Measurements from ENCODE around the gene OR2V2.
"Not testable (repeated sequence)": the region's sequence is repeated elsewhere in the genome, so short reads cannot be mapped to it uniquely, and the experiment has no call there.

The OR2V2 gene

DNA sequence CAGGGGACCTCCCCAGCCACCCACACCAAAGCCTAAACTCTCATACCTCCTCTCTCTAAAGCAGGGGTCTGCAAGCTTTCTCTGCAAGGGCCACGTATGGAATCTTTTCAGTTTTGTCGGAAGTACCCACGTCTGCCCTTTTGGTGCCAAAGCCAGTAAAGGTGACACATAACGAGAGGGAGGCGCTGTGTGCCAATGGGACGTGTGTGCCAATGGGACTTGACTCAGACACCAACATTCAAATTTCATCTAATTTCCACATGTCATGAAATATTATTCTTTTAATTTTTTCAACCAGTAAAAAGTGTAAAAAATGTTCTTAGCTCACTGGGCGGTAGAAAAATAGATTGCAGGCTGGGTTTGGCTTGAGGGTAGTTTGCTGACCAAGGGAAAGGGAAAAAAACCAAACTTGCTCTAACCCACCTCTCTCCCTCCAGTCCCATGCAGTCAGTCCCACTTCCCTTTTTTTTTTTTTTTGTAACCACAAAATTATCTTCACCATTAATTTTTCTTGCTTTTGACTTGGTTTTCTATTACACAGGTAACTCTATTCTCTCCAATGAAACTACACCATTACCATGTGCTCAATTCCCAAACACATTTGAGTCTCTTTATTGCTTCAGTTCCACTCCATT is 41.9 kb upstream of the OR2V2 start:
- TF ChIP-seq, protein P1, sequence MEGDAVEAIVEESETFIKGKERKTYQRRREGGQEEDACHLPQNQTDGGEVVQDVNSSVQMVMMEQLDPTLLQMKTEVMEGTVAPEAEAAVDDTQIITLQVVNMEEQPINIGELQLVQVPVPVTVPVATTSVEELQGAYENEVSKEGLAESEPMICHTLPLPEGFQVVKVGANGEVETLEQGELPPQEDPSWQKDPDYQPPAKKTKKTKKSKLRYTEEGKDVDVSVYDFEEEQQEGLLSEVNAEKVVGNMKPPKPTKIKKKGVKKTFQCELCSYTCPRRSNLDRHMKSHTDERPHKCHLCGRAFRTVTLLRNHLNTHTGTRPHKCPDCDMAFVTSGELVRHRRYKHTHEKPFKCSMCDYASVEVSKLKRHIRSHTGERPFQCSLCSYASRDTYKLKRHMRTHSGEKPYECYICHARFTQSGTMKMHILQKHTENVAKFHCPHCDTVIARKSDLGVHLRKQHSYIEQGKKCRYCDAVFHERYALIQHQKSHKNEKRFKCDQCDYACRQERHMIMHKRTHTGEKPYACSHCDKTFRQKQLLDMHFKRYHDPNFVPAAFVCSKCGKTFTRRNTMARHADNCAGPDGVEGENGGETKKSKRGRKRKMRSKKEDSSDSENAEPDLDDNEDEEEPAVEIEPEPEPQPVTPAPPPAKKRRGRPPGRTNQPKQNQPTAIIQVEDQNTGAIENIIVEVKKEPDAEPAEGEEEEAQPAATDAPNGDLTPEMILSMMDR (IDR thresholded peaks at IDR 0.05; ENCODE audit: low read depth, low read length) = no peak
- no peak overlapping the region for H3K4me3 ChIP-seq (ENCODE audit: low read depth, low read length)
- no peak for DNase-seq (ENCODE audit: low read depth, low spot score)
- in situ Hi-C loops (cut with HindIII; ENCODE audit: low sequenced_read_pairs) = no loop called here

DNA sequence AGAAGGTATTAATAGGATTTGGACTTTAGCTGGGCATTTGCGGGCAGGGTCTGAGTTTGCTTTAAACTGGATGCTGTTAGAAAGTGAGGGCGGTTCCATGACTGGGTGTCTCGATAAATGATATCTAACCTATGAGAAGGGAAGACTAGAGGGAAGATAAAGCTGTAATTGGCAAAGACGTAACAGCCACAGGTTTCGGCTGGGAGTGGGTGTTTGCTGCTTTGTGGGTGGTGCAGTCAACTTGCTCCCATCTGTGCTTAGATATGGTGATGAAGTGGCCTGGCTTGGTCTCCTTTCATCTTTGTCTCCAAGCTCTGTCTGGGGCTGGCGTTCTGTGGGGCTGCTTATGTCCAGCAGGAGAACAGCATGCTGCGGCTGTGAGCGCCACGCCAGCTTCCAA is 39.7 kb upstream of the OR2V2 start:
- in situ Hi-C loops (cut with HindIII; ENCODE audit: low sequenced_read_pairs) = no loop called here
- no peak overlapping the region for H3K4me3 ChIP-seq (ENCODE audit: low read depth, low read length)
- TF ChIP-seq, protein P1 (IDR thresholded peaks at IDR 0.05; ENCODE audit: low read depth, low read length) = no peak
- no peak for DNase-seq (ENCODE audit: low read depth, low spot score)

DNA sequence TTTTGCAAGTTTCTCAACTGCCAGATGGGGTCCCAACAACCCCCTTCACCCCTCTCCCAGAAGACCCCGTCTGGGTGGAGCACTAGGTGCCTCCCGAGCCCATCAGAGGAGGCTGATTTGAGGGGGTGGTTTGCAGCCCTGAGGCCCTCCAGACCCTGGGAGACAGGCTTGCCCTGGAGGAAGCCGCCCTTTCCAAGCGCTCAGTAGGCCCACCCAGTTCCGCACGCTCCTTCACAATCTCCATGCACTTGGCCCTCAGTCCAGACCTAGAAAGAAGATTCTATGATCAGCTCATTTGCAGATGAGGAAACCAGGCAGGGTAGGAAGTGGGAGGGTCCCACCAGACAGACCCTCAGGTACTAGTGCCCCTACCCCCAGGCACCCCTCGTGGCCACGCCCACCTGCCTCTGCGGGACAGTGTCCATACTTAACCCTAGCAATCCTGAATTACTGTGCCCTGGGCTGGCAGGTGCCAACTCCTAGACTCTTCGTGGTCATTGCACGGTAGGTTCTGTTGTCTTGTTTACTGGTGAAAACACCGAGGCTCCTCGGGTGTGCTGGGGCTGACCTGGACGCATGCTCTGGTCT is 38.7 kb upstream of the OR2V2 start:
- no peak for DNase-seq (ENCODE audit: low read depth, low spot score)
- TF ChIP-seq, protein P1 (IDR thresholded peaks at IDR 0.05; ENCODE audit: low read depth, low read length) = no peak
- in situ Hi-C loops (cut with HindIII; ENCODE audit: low sequenced_read_pairs) = no loop called here
- no peak overlapping the region for H3K4me3 ChIP-seq (ENCODE audit: low read depth, low read length)

DNA sequence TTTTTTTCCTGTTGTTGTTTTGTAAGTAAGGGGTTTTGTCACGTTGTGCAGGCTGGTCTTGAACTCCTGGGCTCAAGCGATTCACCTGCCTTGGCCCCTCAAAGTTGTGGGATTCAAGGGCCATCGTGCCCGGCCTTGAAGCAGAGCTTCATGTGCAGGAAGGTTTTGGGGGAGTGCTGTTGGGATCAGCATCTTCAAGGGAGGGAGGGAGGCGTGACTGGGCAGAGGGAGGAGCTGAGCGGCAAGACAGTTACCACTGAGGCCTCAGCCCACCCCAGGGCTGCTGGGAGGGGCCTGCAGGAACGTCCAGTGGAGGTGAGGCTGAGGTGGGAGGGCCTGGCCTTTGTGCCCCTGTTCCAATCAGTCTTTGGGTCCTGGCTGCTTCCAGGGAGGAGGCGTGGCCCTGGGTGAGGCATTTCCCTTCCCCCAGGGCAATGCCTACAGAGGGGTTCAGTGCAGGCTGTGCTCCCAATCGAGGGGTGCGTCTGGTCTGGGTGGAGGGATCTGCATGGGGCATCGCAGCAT is 37.8 kb upstream of the OR2V2 start:
- H3K4me3 ChIP-seq (ENCODE audit: low read depth, low read length) = no peak overlapping the region
- no peak for DNase-seq (ENCODE audit: low read depth, low spot score)
- in situ Hi-C loops (cut with HindIII; ENCODE audit: low sequenced_read_pairs) = no loop called here
- TF ChIP-seq, protein P1 (IDR thresholded peaks at IDR 0.05; ENCODE audit: low read depth, low read length) = no peak

DNA sequence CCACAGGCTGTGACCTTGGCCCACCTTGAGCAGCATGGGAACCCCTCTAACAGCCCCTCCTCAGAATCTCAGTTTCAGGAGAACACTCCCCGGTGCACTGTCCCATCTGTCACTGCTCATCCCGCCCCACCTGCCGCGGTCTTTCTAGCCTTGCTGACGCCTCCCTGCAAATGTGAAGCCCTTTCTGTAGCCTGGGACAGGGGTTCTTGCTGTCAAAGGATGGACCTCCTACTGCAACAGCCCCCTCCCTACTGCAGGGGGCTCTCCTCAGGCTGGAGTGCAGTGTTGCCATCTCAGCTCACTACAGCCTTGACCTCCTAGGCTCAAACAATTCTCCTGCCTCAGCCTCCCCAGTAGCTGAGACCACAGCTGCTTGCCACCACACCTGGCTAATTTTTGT is 36.4 kb upstream of the OR2V2 start:
- TF ChIP-seq, protein P1 (IDR thresholded peaks at IDR 0.05; ENCODE audit: low read depth, low read length) = no peak
- no peak for DNase-seq (ENCODE audit: low read depth, low spot score)
- in situ Hi-C loops (cut with HindIII; ENCODE audit: low sequenced_read_pairs) = no loop called here
- no peak overlapping the region for H3K4me3 ChIP-seq (ENCODE audit: low read depth, low read length)

- no peak for DNase-seq (ENCODE audit: low read depth, low spot score)
- TF ChIP-seq, protein P1 (IDR thresholded peaks at IDR 0.05; ENCODE audit: low read depth, low read length) = no peak
- in situ Hi-C loops (cut with HindIII; ENCODE audit: low sequenced_read_pairs) = no loop called here
- no peak overlapping the region for H3K4me3 ChIP-seq (ENCODE audit: low read depth, low read length)
These were observed 34.9 kb upstream of the OR2V2 start for GRCh38 chr5:181112476-181112875.

- H3K4me3 ChIP-seq (ENCODE audit: low read depth, low read length); DNase-seq (ENCODE audit: low read depth, low spot score); in situ Hi-C loops (cut with HindIII; ENCODE audit: low sequenced_read_pairs): not testable (repeated sequence)
These were observed 33.8 kb upstream of the OR2V2 start for GRCh38 chr5:181113572-181113971.

Data from astrocyte of the spinal cord (primary cell).